ENCODE data around the gene WIPF2. TPM values are rescaled to one million over a fixed set of nuclear protein-coding genes. Genes with fewer than 3 reads are reported as not detected.

Gene WIPF2
- total RNA-seq, 4 donors from 2014 or later, result 4.9 to 34.3 (median 8.6) TPM

DNA sequence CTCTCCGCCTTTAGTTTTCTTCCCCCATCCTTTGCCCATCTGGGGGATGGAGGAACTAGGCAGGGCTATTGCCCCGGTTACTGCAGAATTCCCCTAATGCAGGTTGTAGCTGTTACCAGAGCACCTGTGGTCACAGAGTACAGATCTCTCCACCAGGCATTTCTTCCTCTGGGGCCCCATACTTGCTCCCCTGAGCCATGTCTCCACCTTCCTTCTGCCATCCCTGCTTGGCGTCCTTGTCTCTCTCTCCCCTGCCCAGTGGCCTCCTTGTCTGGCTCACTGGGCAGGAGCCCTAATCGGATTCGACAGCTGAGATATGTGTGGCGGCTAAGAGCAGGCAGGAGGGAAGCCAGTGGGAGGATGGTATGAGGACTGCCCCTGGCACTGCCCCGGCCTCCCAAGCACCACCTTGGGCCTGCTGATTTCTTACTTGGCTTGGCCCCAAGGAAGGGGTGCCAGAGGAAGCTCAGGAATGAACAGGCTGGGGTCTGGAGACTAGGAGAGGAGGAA is 91.8 kb downstream of the WIPF2 start:
- intact Hi-C loops (cut with DNase I; ENCODE audit: low total_unique reads), result no loop called here
- no peak for DNase-seq

DNA sequence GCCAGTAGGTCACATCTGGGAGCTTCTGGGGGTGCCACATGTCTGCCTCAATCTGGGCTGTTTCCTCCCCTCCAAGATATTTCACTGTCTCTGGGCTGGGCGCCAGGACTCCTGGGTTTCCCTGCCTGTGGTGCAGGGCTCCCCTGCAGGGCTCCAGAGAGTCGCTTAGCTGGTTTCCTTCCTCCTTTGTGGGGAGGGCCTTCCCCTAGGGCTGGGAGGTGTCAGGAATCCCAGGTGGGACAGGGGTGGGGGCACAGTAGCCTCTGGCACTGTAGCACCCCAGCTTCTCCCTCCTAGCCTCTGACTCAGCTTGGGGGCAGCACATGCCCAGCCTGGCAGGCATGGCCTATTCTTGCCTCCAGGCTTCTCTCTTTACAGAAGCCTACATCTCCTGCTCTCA is 92.5 kb downstream of the WIPF2 start:
- TF ChIP-seq CTCF (IDR thresholded peaks at IDR 0.05) (no peak), POLR2A (IDR thresholded peaks at IDR 0.05) (no peak)
- Histone ChIP-seq H3K27me3 (no peaks in the 10 kb centered on the region), H3K36me3 (no peaks in the 10 kb centered on the region), H3K4me1 (peaks cover 12 to 27% of the 10 kb centered on the region in 2 donors), H3K9me3 (no peaks in the 10 kb centered on the region), H3K27ac (peak overlapping the region; percentile 62 to 72), H3K4me3 (no peak overlapping the region)
- DNase-seq, result peak in 1 of 2 donors; percentile 63
- intact Hi-C loops (cut with DNase I; ENCODE audit: low total_unique reads), result no loop called here

More for the DNA sequence above, 91.8 kb downstream of the WIPF2 start:
- TF ChIP-seq CTCF (IDR thresholded peaks at IDR 0.05), result no peak
- no peak for TF ChIP-seq POLR2A (IDR thresholded peaks at IDR 0.05)
- no peaks in the 10 kb centered on the region for H3K27me3 ChIP-seq
- H3K4me3 ChIP-seq, result no peak overlapping the region
- no peaks in the 10 kb centered on the region for H3K9me3 ChIP-seq
- H3K36me3 ChIP-seq, result no peaks in the 10 kb centered on the region
- peak overlapping the region; percentile 62 to 72 for H3K27ac ChIP-seq
- H3K4me1 ChIP-seq, result peaks cover 6 to 24% of the 10 kb centered on the region in 2 donors

DNA sequence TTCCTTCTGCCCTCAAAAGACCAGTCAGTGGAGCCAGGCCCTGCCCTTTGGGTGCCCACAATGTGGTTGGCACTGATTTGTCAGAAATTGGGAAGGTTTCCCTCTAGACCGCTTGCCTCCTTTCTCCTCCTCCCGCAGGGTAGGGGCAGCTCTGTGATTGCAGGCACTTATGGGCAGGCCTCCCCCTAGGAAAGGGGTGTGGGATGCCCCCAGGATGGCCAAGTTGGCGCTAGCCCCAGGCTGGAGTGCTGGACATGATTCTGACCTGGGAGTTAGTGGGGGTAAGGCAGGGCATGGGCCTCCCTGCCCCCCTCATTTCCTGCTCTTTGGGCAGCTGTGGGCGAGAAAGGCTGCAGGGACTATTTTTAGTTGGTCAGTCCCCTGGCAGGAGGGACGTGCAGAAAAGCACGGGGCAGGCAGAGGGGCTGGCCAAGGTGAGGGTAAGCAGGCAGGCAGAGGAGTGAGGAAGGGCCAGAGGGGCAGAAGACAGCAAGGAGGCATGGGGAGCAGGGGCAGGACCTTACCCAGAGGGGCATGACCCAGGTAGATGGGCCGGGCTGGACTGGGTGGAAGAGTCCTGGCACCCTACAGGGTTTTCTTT is 93.1 kb downstream of the WIPF2 start:
- Histone ChIP-seq H3K27ac (peak overlapping the region; percentile 62 to 72), H3K9me3 (no peaks in the 10 kb centered on the region), H3K27me3 (no peaks in the 10 kb centered on the region), H3K4me3 (no peak overlapping the region), H3K36me3 (no peaks in the 10 kb centered on the region), H3K4me1 (peaks cover 12 to 33% of the 10 kb centered on the region in 2 donors)
- intact Hi-C loops (cut with DNase I; ENCODE audit: low total_unique reads), result no loop called here
- TF ChIP-seq CTCF (IDR thresholded peaks at IDR 0.05), result no peak
- no peak for TF ChIP-seq POLR2A (IDR thresholded peaks at IDR 0.05)
- peak in 1 of 2 donors; percentile 26 for DNase-seq

DNA sequence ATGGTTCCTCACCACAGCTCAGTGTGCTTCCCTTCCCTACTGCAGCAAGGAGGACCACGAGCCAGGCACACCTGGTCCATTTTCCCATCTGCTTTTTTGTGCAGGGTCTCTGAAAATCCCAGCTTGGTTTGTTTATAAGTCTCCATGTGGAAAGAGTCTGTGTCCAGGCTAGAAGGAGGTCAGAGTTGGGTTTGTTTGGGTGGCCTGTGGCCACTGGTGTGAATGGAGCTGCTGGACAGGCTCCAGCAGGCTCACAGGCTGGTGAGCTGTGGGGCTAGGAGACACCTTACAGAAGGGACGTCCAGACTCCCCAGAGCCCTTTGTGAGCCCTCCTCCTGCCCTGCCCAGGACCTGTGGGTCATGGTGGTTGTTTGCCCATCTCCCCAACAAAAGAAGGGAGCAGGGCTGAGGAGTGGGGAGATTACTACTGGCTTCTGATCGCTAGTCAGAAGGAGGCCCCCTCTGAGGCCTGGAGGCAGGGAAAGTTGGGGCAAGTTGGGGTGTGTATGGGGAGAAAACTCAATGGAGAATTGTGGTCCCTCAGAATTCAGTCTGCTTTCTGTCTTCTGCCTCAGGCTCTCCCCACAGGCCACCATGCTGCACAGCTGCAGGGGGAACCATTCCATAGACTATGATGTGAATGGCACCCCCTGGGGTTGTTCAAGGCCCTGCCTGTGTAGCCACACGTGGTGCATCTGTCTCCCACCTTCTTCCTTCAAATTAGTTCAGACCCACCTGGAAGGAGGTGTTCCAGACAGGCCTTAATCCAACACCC is 94.0 kb downstream of the WIPF2 start:
- H3K9me3 ChIP-seq, result no peaks in the 10 kb centered on the region
- H3K27me3 ChIP-seq, result no peaks in the 10 kb centered on the region
- TF ChIP-seq POLR2A (IDR thresholded peaks at IDR 0.05) (no peak), CTCF (IDR thresholded peaks at IDR 0.05) (no peak)
- no peak overlapping the region for H3K4me3 ChIP-seq
- peak in 1 of 2 donors; percentile 10 for DNase-seq
- H3K36me3 ChIP-seq, result no peaks in the 10 kb centered on the region
- H3K4me1 ChIP-seq, result peaks cover 12 to 33% of the 10 kb centered on the region in 2 donors
- peak overlapping the region; percentile 62 to 72 for H3K27ac ChIP-seq
- intact Hi-C loops (cut with DNase I; ENCODE audit: low total_unique reads), result no loop called here
